SU-DHL-6 (cell line): ENCODE results near the gene RNF167.

Source experiments
- EZH2phosphoT487 ChIP-seq: fragments of 200-600 bp; sonication (generic), shearing (Covaris generic); conservative IDR thresholded peaks from 2 replicates; pipeline ENCODE4 v1.6.1; 2018; ENCODE audit warnings: mild to moderate bottlenecking, antibody characterized with exemption, low read length, moderate library complexity, mixed read lengths
- TF ChIP-seq, protein P1 (sequence below): fragments of 200-600 bp; sonication (generic); IDR thresholded peaks from one replicate; pipeline ENCODE4 v1.5.1; 2017; ENCODE audit warnings: antibody characterized with exemption, mild to moderate bottlenecking, low read length, moderate library complexity; ENCODE audit not compliant: insufficient read depth, poor library complexity, severe bottlenecking

DNA sequence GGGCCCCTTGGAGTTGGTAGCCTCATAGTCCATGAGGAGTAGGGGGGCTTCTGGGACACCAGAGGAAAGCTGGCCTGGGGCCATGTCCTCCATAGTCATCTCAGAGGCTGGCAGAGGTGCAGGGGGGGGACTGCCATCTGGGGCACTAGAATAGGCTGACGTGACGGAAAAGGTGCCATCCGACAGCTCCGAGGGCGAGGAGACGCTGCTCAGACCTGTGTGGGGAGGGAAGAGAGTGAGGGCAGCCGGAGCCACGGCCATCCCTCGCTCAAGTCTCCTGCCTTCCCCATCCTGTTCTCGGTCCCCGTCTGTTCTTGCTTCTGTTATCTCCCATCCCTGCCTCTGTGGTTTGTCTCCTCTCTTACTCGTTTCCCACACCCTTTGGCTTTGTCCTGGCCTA, 32.3 kb downstream of the RNF167 start:
- TF ChIP-seq, protein P1, sequence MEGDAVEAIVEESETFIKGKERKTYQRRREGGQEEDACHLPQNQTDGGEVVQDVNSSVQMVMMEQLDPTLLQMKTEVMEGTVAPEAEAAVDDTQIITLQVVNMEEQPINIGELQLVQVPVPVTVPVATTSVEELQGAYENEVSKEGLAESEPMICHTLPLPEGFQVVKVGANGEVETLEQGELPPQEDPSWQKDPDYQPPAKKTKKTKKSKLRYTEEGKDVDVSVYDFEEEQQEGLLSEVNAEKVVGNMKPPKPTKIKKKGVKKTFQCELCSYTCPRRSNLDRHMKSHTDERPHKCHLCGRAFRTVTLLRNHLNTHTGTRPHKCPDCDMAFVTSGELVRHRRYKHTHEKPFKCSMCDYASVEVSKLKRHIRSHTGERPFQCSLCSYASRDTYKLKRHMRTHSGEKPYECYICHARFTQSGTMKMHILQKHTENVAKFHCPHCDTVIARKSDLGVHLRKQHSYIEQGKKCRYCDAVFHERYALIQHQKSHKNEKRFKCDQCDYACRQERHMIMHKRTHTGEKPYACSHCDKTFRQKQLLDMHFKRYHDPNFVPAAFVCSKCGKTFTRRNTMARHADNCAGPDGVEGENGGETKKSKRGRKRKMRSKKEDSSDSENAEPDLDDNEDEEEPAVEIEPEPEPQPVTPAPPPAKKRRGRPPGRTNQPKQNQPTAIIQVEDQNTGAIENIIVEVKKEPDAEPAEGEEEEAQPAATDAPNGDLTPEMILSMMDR, result no peak
- TF ChIP-seq EZH2phosphoT487, result no peak
